Transverse colon (tissue), 3 donors: Measurements from ENCODE around the gene VPS41.

Source experiments
- EP300 ChIP-seq: sonication (generic); formaldehyde crosslinking; IDR thresholded peaks from one replicate; pipeline ENCODE4 v1.6.1; 2017; ENCODE audit warnings: antibody characterized with exemption, low read depth
- TF ChIP-seq, protein P1 (sequence below), 5 experiments: fragments of 200-600 bp in 3 of 5; fragments of 450-650 bp in 2 of 5; sonication (generic) in 3 of 5; IDR thresholded peaks; 1 replicate in 2 of 5; 2 replicates in 3 of 5; pipeline ENCODE4 v1.5.1; 2016 to 2017; ENCODE audit warnings: antibody characterized with exemption in 5 of 5, inconsistent platforms in 3 of 5, mild to moderate bottlenecking in 2 of 5, moderate library complexity in 1 of 5

DNA sequence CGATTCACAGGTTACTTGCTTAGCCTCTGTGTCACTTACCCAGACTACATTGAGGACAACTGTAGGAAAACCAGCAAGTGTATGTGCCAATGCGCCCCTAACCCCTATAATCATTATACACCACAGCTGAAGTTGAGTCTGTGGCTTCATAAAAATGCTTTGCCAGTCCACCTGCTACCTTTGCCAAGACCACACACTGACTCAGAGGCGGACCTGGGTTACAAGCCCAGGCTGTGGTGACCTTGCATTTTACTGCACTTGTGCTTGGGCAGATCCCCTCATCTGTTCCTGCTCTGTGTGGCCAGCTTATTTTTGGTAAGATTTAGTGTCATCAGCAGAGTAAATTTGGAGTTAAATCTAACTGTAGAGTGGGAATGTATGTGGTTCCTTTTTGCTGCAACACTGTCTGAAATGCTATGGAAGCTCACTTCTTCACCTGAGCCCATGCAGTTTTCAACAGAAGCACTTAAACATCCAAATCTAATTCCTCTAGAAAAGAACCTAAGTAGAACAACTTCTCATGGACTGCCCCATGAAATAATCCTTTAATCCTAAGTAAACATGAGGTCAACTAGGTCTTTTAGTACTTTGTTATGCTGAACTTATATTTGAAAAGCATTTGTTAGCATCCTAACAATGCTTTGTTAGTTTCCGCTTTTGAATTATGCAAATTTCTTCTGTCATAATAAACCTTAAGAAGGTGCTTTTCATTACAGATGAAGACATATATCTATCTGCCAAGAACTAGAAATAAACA lies 181.6 kb downstream of the VPS41 start:
- TF ChIP-seq, protein P1, sequence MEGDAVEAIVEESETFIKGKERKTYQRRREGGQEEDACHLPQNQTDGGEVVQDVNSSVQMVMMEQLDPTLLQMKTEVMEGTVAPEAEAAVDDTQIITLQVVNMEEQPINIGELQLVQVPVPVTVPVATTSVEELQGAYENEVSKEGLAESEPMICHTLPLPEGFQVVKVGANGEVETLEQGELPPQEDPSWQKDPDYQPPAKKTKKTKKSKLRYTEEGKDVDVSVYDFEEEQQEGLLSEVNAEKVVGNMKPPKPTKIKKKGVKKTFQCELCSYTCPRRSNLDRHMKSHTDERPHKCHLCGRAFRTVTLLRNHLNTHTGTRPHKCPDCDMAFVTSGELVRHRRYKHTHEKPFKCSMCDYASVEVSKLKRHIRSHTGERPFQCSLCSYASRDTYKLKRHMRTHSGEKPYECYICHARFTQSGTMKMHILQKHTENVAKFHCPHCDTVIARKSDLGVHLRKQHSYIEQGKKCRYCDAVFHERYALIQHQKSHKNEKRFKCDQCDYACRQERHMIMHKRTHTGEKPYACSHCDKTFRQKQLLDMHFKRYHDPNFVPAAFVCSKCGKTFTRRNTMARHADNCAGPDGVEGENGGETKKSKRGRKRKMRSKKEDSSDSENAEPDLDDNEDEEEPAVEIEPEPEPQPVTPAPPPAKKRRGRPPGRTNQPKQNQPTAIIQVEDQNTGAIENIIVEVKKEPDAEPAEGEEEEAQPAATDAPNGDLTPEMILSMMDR (IDR thresholded peaks at IDR 0.05), result no peak
- no peak for TF ChIP-seq EP300
